Stomach (tissue), 4 donors: ENCODE measurements around the gene ONECUT2.

Experiments used
- EP300 ChIP-seq: sonication (generic); formaldehyde crosslinking; IDR thresholded peaks from one replicate; pipeline ENCODE4 v1.6.1; 2017; ENCODE audit warnings: antibody characterized with exemption
- POLR2A ChIP-seq, 4 donors: fragments of 450-650 bp; IDR thresholded peaks; one replicate each; pipeline ENCODE4 v1.6.1; 2016; ENCODE audit warnings: antibody characterized with exemption in 4 of 4, control low read depth in 2 of 4, mild to moderate bottlenecking in 1 of 4, moderate library complexity in 1 of 4
- POLR2AphosphoS5 ChIP-seq, 3 donors: sonication (generic); formaldehyde crosslinking; IDR thresholded peaks; one replicate each; pipeline ENCODE4 v1.6.1; 2016; ENCODE audit warnings: antibody characterized with exemption in 3 of 3
- TF ChIP-seq, protein P1 (sequence below), 7 experiments: fragments of 450-650 bp in 4 of 7; fragments of 200-600 bp in 3 of 7; sonication (generic) in 3 of 7; IDR thresholded peaks; one replicate each; pipeline ENCODE4 v1.5.1; 2016 to 2019; ENCODE audit warnings: antibody characterized with exemption in 7 of 7, control low read depth in 2 of 7, mild to moderate bottlenecking in 1 of 7

DNA sequence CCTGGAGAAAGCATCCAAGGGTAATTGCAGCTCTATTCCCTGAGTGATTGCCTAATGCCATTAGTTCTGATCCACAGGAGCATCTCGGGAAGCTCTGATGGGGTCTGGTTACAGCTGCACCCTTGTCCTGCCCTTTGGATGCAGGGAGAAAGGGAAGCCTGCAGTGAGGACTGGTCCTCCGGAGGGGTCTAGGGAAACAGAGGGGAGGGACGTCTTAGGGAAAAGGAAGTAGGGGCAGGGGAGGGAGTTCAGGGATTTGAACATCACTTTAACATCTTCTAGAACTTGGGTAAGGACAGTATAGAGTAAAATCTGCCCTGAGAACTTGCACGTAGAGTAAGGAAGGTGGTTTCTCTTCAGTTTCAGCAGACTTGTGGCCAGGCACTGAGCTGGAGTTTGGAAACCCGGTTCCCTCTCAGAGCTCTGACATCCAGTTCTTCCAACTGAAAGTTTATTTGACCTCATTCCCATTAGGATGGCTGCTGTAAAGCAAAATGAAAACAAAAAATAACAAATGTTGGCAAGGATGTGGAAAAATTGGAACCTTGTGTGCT is 20.5 kb downstream of the ONECUT2 start:
- TF ChIP-seq, protein P1, sequence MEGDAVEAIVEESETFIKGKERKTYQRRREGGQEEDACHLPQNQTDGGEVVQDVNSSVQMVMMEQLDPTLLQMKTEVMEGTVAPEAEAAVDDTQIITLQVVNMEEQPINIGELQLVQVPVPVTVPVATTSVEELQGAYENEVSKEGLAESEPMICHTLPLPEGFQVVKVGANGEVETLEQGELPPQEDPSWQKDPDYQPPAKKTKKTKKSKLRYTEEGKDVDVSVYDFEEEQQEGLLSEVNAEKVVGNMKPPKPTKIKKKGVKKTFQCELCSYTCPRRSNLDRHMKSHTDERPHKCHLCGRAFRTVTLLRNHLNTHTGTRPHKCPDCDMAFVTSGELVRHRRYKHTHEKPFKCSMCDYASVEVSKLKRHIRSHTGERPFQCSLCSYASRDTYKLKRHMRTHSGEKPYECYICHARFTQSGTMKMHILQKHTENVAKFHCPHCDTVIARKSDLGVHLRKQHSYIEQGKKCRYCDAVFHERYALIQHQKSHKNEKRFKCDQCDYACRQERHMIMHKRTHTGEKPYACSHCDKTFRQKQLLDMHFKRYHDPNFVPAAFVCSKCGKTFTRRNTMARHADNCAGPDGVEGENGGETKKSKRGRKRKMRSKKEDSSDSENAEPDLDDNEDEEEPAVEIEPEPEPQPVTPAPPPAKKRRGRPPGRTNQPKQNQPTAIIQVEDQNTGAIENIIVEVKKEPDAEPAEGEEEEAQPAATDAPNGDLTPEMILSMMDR (IDR thresholded peaks at IDR 0.05) = no peak
- TF ChIP-seq POLR2AphosphoS5 (IDR thresholded peaks at IDR 0.05) (no peak), POLR2A (IDR thresholded peaks at IDR 0.05) (no peak), EP300 (no peak)
